ENCODE measurements around the gene ADGRL2. TPM values are rescaled to one million over a fixed set of nuclear protein-coding genes. Genes with fewer than 3 reads are reported as not detected.

Gene ADGRL2
- total RNA-seq, 1 donor from 2014 or later = 0.05 TPM

- H3K27me3 Mint-ChIP-seq = no peaks in the 10 kb centered on the region
- intact Hi-C loops (cut with micrococcal nuclease) = no loop called here
- H3K27ac Mint-ChIP-seq = no peak overlapping the region
Measured at GRCh38 chr1:81921851-81922462, 121.2 kb downstream of the ADGRL2 start.

GRCh38 chr1:81922955-81923354, 122.2 kb downstream of the ADGRL2 start:
- intact Hi-C loops (cut with micrococcal nuclease) = no loop called here
- no peak overlapping the region for H3K27ac Mint-ChIP-seq
- DNase-seq = no peak
- no peak overlapping the region for H3K4me3 Mint-ChIP-seq
- no peaks in the 10 kb centered on the region for H3K27me3 Mint-ChIP-seq
- H3K4me1 Mint-ChIP-seq = no peaks in the 10 kb centered on the region
- H3K36me3 Mint-ChIP-seq (ENCODE audit: low read depth) = no peaks in the 10 kb centered on the region
- no peaks in the 10 kb centered on the region for H3K9me3 Mint-ChIP-seq

More at GRCh38 chr1:81921851-81922462, 121.2 kb downstream of the ADGRL2 start:
- Mint-ChIP-seq H3K9me3 (no peaks in the 10 kb centered on the region), H3K36me3 (ENCODE audit: low read depth) (no peaks in the 10 kb centered on the region), H3K4me1 (no peaks in the 10 kb centered on the region), H3K4me3 (no peak overlapping the region)
- DNase-seq = no peak

DNA sequence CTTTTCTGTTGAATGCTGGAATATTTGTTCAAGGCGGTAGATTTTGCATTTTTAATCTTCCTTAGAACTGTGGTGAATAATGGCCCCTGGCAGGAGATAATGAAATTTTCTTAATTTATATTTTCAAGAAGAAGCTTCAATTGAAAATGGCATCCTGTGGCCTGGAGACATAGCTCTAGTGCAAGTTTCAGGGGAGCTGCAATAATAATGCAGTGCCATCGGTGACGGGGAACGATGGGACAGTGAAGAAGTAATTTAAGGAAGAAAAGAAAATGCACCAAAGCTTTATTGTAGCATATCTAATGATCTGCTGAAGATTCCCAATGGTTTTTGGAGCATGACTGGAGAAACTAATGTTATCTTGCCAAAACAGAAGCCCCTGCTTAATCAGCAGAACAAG, 128.4 kb downstream of the ADGRL2 start:
- Mint-ChIP-seq H3K36me3 (ENCODE audit: low read depth) (no peaks in the 10 kb centered on the region), H3K4me1 (no peaks in the 10 kb centered on the region), H3K9me3 (no peaks in the 10 kb centered on the region), H3K27ac (no peak overlapping the region), H3K27me3 (no peaks in the 10 kb centered on the region), H3K4me3 (no peak overlapping the region)
- intact Hi-C loops (cut with micrococcal nuclease) = no loop called here
- DNase-seq = no peak

DNA sequence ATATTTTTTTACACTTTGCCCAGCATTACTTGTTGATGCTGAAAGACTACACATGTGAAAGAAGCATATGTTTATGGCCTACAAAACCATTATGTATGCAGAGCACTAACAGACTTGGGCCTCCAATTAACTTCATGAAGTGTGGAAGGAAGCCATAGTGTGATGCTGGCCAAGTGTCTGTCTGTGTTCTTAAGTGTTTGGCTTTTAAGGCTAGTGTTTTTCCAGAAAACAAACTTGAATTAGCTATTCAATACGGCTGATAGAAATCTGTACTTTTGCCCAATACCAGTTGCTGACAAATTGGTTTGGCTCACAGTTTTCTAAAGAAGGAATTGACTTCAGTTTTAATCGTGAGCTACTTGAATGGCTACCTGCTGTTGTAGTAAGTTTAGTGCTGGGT, 136.1 kb downstream of the ADGRL2 start:
- Mint-ChIP-seq H3K4me3 (no peak overlapping the region), H3K27ac (no peak overlapping the region), H3K9me3 (no peaks in the 10 kb centered on the region), H3K36me3 (ENCODE audit: low read depth) (no peaks in the 10 kb centered on the region), H3K27me3 (no peaks in the 10 kb centered on the region), H3K4me1 (no peaks in the 10 kb centered on the region)
- intact Hi-C loops (cut with micrococcal nuclease) = no loop called here
- no peak for DNase-seq

GRCh38 chr1:81937791-81938450, 137.2 kb downstream of the ADGRL2 start:
- no peak overlapping the region for H3K4me3 Mint-ChIP-seq
- H3K9me3 Mint-ChIP-seq = no peaks in the 10 kb centered on the region
- no peak for DNase-seq
- H3K27me3 Mint-ChIP-seq = no peaks in the 10 kb centered on the region
- no peaks in the 10 kb centered on the region for H3K36me3 Mint-ChIP-seq (ENCODE audit: low read depth)
- H3K27ac Mint-ChIP-seq = no peak overlapping the region
- no peaks in the 10 kb centered on the region for H3K4me1 Mint-ChIP-seq
- intact Hi-C loops (cut with micrococcal nuclease) = no loop called here

- no peak for DNase-seq
- intact Hi-C loops (cut with micrococcal nuclease) = no loop called here
- no peaks in the 10 kb centered on the region for H3K4me1 Mint-ChIP-seq
Measured at GRCh38 chr1:81948495-81948894, 147.8 kb downstream of the ADGRL2 start.

GRCh38 chr1:81949421-81949820, 148.7 kb downstream of the ADGRL2 start:
- Mint-ChIP-seq H3K36me3 (ENCODE audit: low read depth) (no peaks in the 10 kb centered on the region), H3K27ac (no peak overlapping the region), H3K4me1 (no peaks in the 10 kb centered on the region), H3K9me3 (no peaks in the 10 kb centered on the region), H3K27me3 (no peaks in the 10 kb centered on the region), H3K4me3 (no peak overlapping the region)
- no peak for DNase-seq
- intact Hi-C loops (cut with micrococcal nuclease) = no loop called here

More at GRCh38 chr1:81948495-81948894, 147.8 kb downstream of the ADGRL2 start:
- no peak overlapping the region for H3K27ac Mint-ChIP-seq
- H3K4me3 Mint-ChIP-seq = no peak overlapping the region
- H3K9me3 Mint-ChIP-seq = no peaks in the 10 kb centered on the region
- no peaks in the 10 kb centered on the region for H3K27me3 Mint-ChIP-seq
- no peaks in the 10 kb centered on the region for H3K36me3 Mint-ChIP-seq (ENCODE audit: low read depth)

GRCh38 chr1:81950037-81950436, 149.3 kb downstream of the ADGRL2 start:
- Mint-ChIP-seq H3K9me3 (no peaks in the 10 kb centered on the region), H3K27ac (no peak overlapping the region), H3K4me3 (no peak overlapping the region), H3K27me3 (no peaks in the 10 kb centered on the region), H3K36me3 (ENCODE audit: low read depth) (no peaks in the 10 kb centered on the region), H3K4me1 (no peaks in the 10 kb centered on the region)
- no peak for DNase-seq
- intact Hi-C loops (cut with micrococcal nuclease) = no loop called here

DNA sequence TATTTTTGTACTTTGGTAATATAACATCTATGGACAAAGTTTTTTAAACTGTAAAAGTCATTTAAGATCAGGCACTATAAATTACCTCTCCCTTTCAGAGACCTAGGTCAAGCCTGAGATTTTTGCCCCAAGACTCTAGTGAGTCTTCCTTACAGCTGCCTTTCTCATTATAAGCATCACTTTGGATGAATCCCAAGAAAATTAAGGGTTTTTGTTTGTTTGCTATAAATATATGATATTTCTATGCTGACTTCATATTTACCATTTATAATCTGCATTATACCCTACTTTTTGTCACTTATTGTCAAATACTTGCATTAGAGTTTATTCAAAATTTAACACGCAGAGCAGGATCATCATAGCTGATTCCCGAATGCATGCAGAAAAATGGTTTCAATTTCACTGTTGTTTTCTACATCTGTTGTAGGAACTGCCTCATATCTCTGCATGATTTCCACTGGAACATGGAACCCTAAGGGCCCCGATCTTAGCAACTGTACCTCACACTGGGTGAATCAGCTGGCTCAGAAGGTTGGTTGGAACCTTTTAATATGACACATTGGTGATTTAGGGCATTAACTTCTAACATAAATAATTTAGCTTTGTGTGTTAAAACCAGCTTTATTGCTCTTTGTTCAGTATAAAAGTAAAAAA, 150.0 kb downstream of the ADGRL2 start:
- Mint-ChIP-seq H3K9me3 (no peaks in the 10 kb centered on the region), H3K4me3 (no peak overlapping the region), H3K36me3 (ENCODE audit: low read depth) (no peaks in the 10 kb centered on the region), H3K4me1 (no peaks in the 10 kb centered on the region), H3K27ac (no peak overlapping the region), H3K27me3 (no peaks in the 10 kb centered on the region)
- intact Hi-C loops (cut with micrococcal nuclease) = no loop called here
- DNase-seq = no peak

DNA sequence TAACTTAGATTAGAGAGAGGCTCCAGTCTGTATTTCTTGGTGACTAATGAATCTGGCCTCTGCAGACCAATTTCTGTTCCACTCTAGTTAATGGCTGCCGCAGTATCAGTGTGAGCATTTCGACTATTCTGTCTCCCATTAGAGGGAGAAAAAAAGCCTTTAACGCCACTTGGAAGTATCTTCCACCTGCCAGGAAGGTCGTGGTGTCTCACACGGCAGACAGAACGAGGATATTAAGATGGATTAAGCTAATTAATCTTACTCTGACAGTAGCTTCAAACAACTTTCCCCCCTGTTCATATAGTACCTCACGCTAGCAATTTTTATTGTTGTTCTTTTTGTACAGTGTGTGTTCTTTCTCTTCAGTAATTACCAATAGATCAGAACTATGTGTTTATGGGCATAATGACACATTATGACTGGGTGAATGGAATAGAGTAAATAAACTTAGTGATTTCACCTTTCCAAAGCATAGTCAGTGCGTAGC, 153.8 kb downstream of the ADGRL2 start:
- no peaks in the 10 kb centered on the region for H3K9me3 Mint-ChIP-seq
- H3K4me3 Mint-ChIP-seq = no peak overlapping the region
- no peak overlapping the region for H3K27ac Mint-ChIP-seq
- no peaks in the 10 kb centered on the region for H3K36me3 Mint-ChIP-seq (ENCODE audit: low read depth)
- H3K4me1 Mint-ChIP-seq = no peaks in the 10 kb centered on the region
- intact Hi-C loops (cut with micrococcal nuclease) = no loop called here
- no peak for DNase-seq
- no peaks in the 10 kb centered on the region for H3K27me3 Mint-ChIP-seq

GRCh38 chr1:81967951-81968350, 167.2 kb downstream of the ADGRL2 start:
- H3K36me3 Mint-ChIP-seq (ENCODE audit: low read depth) = no peaks in the 10 kb centered on the region
- intact Hi-C loops (cut with micrococcal nuclease) = no loop called here
- no peak overlapping the region for H3K27ac Mint-ChIP-seq
- H3K4me1 Mint-ChIP-seq = no peaks in the 10 kb centered on the region
- no peak for DNase-seq
- H3K9me3 Mint-ChIP-seq = no peaks in the 10 kb centered on the region
- no peaks in the 10 kb centered on the region for H3K27me3 Mint-ChIP-seq
- no peak overlapping the region for H3K4me3 Mint-ChIP-seq

- no peaks in the 10 kb centered on the region for H3K9me3 Mint-ChIP-seq
- H3K4me1 Mint-ChIP-seq = no peaks in the 10 kb centered on the region
- no peak for DNase-seq
- intact Hi-C loops (cut with micrococcal nuclease) = no loop called here
- no peaks in the 10 kb centered on the region for H3K36me3 Mint-ChIP-seq (ENCODE audit: low read depth)
- no peak overlapping the region for H3K27ac Mint-ChIP-seq
- H3K4me3 Mint-ChIP-seq = no peak overlapping the region
- H3K27me3 Mint-ChIP-seq = no peaks in the 10 kb centered on the region
Measured at GRCh38 chr1:81970416-81970815, 169.7 kb downstream of the ADGRL2 start.

DNA sequence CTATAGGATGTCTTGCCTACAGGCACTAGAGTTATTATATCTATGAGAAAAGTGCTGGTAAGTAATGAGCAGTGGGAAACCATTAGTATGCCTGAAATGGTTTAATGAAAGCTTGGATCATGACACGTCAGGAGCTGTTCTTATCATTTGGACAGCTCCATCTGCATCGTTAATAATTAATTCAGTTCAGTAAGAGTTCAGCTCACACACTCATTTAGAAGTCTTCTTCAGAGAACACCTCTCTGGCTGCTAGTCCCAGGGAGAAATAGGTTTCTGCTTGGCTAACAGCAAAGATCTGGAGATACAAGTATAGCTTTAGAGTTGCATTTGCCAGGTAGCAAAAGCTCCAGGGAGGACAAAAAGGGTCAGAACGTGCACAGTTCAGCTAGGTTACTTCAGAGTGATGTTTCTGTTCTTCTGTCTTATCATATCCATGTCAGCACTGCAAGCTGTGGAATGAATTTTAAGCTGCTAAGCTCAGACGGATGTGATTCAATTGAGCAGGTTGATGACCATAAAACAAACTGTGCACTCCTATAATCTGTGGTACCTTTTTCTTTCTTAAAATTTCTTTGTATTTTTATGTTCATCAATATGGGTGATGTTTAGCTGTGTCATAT, 173.6 kb downstream of the ADGRL2 start:
- no peak for DNase-seq
- Mint-ChIP-seq H3K9me3 (no peaks in the 10 kb centered on the region), H3K27ac (no peak overlapping the region), H3K27me3 (no peaks in the 10 kb centered on the region), H3K4me3 (no peak overlapping the region), H3K4me1 (no peaks in the 10 kb centered on the region), H3K36me3 (ENCODE audit: low read depth) (no peaks in the 10 kb centered on the region)
- intact Hi-C loops (cut with micrococcal nuclease) = no loop called here

DNA sequence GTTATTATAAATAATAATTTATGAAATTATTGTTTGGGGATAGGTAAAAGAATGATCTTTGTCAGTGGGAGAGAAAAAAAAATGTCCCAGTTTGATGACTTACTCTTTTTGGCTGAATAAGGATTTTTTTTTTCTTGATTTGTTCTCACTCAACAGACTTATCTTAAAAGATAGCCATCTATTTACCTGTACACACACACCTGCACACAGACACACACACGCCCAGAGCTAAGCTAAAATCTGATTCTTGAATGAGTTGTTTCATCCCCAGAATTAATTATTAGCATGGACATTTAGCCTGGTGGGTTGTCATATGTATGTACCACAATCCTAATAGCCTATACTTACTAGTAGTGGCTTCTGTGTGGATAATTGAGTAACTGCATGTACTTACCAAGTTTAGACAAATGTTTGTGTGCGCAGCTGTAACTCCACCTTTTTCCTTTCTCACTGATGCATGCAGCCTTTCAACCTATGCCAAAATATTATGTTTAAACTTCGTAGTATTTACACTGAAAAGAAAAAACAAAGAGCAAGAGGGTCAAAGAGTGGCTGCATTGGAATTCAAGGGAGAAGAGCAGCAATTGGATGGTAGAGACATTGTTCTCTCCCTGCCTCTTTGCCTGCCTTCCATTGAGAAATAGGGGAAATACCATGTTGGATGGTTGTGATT, 174.3 kb downstream of the ADGRL2 start:
- Mint-ChIP-seq H3K9me3 (no peaks in the 10 kb centered on the region), H3K4me1 (no peaks in the 10 kb centered on the region), H3K4me3 (no peak overlapping the region), H3K27ac (no peak overlapping the region), H3K36me3 (ENCODE audit: low read depth) (no peaks in the 10 kb centered on the region), H3K27me3 (no peaks in the 10 kb centered on the region)
- no peak for DNase-seq
- intact Hi-C loops (cut with micrococcal nuclease) = no loop called here

Measured in activated CD4-positive, alpha-beta T cell treated with anti-CD3 and anti-CD28 coated beads, Interleukin-2, amount 10 ng/mL, durations not matched to agents 24 days and 14 days (primary cell).